Hepatocyte (in vitro differentiated cells): Measurements from ENCODE around the gene MSX2. TPM values are rescaled to one million over a fixed set of nuclear protein-coding genes. Genes with fewer than 3 reads are reported as not detected.

ENCODE experiments used
- DNase-seq: peaks from one replicate; pipeline ENCODE4 v3.0.0-alpha.2; 2016; ENCODE audit warnings: low spot score
- H2AFZ ChIP-seq: fragments of 200-600 bp; sonication (generic); 2 replicates; pipeline ENCODE4 v1.6.0; 2016; ENCODE audit warnings: antibody characterized with exemption, mild to moderate bottlenecking
- H3K27ac ChIP-seq: fragments of 200-600 bp; sonication (generic); 2 replicates; pipeline ENCODE4 v1.5.1; 2016; ENCODE audit warnings: mild to moderate bottlenecking
- H3K27me3 ChIP-seq: fragments of 200-600 bp; sonication (generic); 2 replicates; pipeline ENCODE4 v1.6.1; 2016
- H3K36me3 ChIP-seq: fragments of 200-600 bp; sonication (generic); replicated peaks from 2 replicates; pipeline ENCODE4 v1.5.1; 2016; ENCODE audit warnings: low read depth; ENCODE audit not compliant: insufficient read depth
- H3K4me1 ChIP-seq: fragments of 200-600 bp; sonication (generic); 2 replicates; pipeline ENCODE4 v1.5.1; 2016; ENCODE audit warnings: mild to moderate bottlenecking, moderate library complexity; ENCODE audit not compliant: insufficient read depth
- H3K4me2 ChIP-seq: fragments of 200-600 bp; sonication (generic); 2 replicates; pipeline ENCODE4 v1.6.0; 2016
- H3K4me3 ChIP-seq: fragments of 200-600 bp; sonication (generic); 2 replicates; pipeline ENCODE4 v1.5.1; 2016; ENCODE audit warnings: mild to moderate bottlenecking
- H3K79me2 ChIP-seq: fragments of 200-600 bp; sonication (generic); 2 replicates; pipeline ENCODE4 v1.6.0; 2017; ENCODE audit warnings: mild to moderate bottlenecking
- H3K9me2 ChIP-seq: fragments of 200-600 bp; sonication (generic); replicated peaks from 2 replicates; pipeline ENCODE4 v1.6.0; 2017; ENCODE audit warnings: mild to moderate bottlenecking; ENCODE audit not compliant: insufficient read depth
- H3K9me3 ChIP-seq: fragments of 200-600 bp; sonication (generic); 2 replicates; pipeline ENCODE4 v1.5.1; 2016; ENCODE audit warnings: low read depth, mild to moderate bottlenecking
- H4K20me1 ChIP-seq: fragments of 200-600 bp; sonication (generic); 2 replicates; pipeline ENCODE4 v1.6.0; 2016; ENCODE audit warnings: mild to moderate bottlenecking; ENCODE audit not compliant: insufficient read depth, poor library complexity, severe bottlenecking
- CTCF ChIP-seq: fragments of 200-600 bp; sonication (generic); IDR thresholded peaks from 2 replicates; pipeline ENCODE4 v1.5.1; 2016; ENCODE audit warnings: antibody characterized with exemption, mild to moderate bottlenecking; ENCODE audit not compliant: poor library complexity
- EZH2 ChIP-seq: fragments of 200-600 bp; sonication (generic); IDR thresholded peaks from 2 replicates; pipeline ENCODE4 v1.6.1; 2016; ENCODE audit warnings: antibody characterized with exemption, mild to moderate bottlenecking, borderline replicate concordance
- EZH2phosphoT487 ChIP-seq: fragments of 200-600 bp; sonication (generic); IDR thresholded peaks from one replicate; pipeline ENCODE4 v1.6.1; 2018; ENCODE audit warnings: antibody characterized with exemption, mild to moderate bottlenecking, low read depth, moderate library complexity; ENCODE audit not compliant: unreplicated experiment, severe bottlenecking
- WGBS: methylation state at CpG from one replicate; pipeline ENCODE4 v1.1.6; 2016; ENCODE audit warnings: low lambda C conversion rate; ENCODE audit errors: missing lambda C conversion rate; 5-methylcytosine and 5-hydroxymethylcytosine counted together
- polyA plus RNA-seq: library from polyadenylated mRNA; unstranded; fragments of >200 nt; fragmentation: Nextera tagmentation; extraction: Ambion mirVana; gene quantifications from 2 replicates; pipeline ENCODE4 v1.2.1, GENCODE V29; 2016
- total RNA-seq: library from RNA; depleted of rRNA; stranded (reverse); fragments of >200 nt; gene quantifications from 2 replicates; pipeline ENCODE4 v1.2.3, GENCODE V29; 2014

The MSX2 gene
- total and polyA plus RNA-seq, 2 experiments from 2014 or later, result 20.7 to 28.4 TPM

DNA sequence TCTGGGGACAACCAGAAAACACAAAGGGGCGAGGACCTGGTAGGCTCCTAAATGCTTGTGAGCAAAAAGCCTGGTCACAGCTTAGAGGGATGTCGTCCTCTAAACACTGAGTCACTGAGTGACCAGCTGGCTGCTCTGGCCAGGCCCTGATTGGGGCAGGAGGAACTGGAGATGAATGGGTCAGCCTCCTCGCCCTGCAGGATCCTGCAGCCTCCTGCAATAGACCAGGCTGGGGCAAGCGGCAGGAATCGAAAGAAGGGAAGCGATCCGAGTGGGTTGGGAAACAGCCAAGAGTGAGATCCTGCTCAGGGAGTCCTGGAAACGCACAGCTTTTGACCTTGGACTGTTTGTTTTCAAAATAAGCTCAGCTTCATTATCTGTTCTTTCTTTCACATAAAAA is 34.1 kb upstream of the MSX2 start:
- peaks cover 21% of the 10 kb centered on the region for H3K27me3 ChIP-seq

DNA sequence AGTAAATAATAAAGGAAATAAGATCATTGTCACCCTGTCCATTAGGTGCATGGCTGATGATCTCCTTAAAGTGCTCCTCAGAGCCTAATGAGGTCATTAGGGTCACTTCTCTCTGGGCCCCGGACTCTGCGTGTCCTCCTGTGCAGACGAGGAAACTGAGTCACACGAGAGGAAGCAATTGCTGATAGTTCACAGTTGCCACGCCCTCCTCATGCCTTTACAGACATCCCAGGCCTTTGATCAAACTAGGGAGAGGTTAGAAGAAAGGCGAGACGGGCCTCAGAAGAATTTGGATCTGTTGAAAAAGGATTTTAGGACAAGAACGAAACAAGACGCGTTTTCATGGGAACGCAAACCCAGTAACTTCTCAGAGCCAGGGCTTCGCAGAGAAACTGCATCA is 32.0 kb upstream of the MSX2 start:
- H3K4me1 ChIP-seq, result peaks cover 25% of the 10 kb centered on the region
- peaks cover 18% of the 10 kb centered on the region for H3K27me3 ChIP-seq
- H3K36me3 ChIP-seq, result no peaks in the 10 kb centered on the region
- peak overlapping the region; percentile 43 for H2AFZ ChIP-seq
- H3K4me3 ChIP-seq, result no peak overlapping the region
- H3K79me2 ChIP-seq, result no peaks in the 10 kb centered on the region
- TF ChIP-seq EZH2 (no peak), EZH2phosphoT487 (no peak)
- WGBS, result 28% methylated on average over 12 of the region's 12 CpGs
- H3K9me3 ChIP-seq, result no peaks in the 10 kb centered on the region
- DNase-seq, result no peak
- H3K4me2 ChIP-seq, result peak overlapping the region; percentile 74
- H3K9me2 ChIP-seq, result no peaks in the 10 kb centered on the region
- H3K27ac ChIP-seq, result peak overlapping the region; percentile 84
- H4K20me1 ChIP-seq, result no peaks in the 10 kb centered on the region

More for the DNA sequence above, 34.1 kb upstream of the MSX2 start:
- Histone ChIP-seq H3K9me3 (no peaks in the 10 kb centered on the region), H3K4me3 (no peak overlapping the region), H3K9me2 (no peaks in the 10 kb centered on the region), H3K27ac (no peak overlapping the region), H3K4me1 (peaks cover 25% of the 10 kb centered on the region), H3K36me3 (no peaks in the 10 kb centered on the region), H3K4me2 (peak overlapping the region; percentile 57), H3K79me2 (no peaks in the 10 kb centered on the region), H2AFZ (peak overlapping the region; percentile 17), H4K20me1 (no peaks in the 10 kb centered on the region)
- WGBS, result 35% methylated on average over 8 of the region's 8 CpGs
- no peak for TF ChIP-seq EZH2
- no peak for TF ChIP-seq CTCF
- no peak for TF ChIP-seq EZH2phosphoT487
- peak; percentile 52 for DNase-seq

- DNase-seq, result peak; percentile 79
- no peak for TF ChIP-seq CTCF
- no peak for TF ChIP-seq EZH2phosphoT487
- TF ChIP-seq EZH2, result no peak
- H3K9me2 ChIP-seq, result no peaks in the 10 kb centered on the region
- peaks cover 25% of the 10 kb centered on the region for H3K4me1 ChIP-seq
- no peaks in the 10 kb centered on the region for H3K36me3 ChIP-seq
- peak overlapping the region; percentile 84 for H3K27ac ChIP-seq
- 12% methylated on average over 16 of the region's 16 CpGs for WGBS
- peaks cover 12% of the 10 kb centered on the region for H3K27me3 ChIP-seq
- peak overlapping the region; percentile 74 for H3K4me2 ChIP-seq
- H4K20me1 ChIP-seq, result no peaks in the 10 kb centered on the region
- peak overlapping the region; percentile 43 for H2AFZ ChIP-seq
- no peak overlapping the region for H3K4me3 ChIP-seq
- H3K79me2 ChIP-seq, result no peaks in the 10 kb centered on the region
- H3K9me3 ChIP-seq, result no peaks in the 10 kb centered on the region
These were observed 31.4 kb upstream of the MSX2 start for GRCh38 chr5:174692982-174693422.

GRCh38 chr5:174693697-174694385 is 30.5 kb upstream of the MSX2 start:
- no peaks in the 10 kb centered on the region for H3K9me2 ChIP-seq
- TF ChIP-seq EZH2phosphoT487 (no peak), EZH2 (no peak), CTCF (no peak)
- no peaks in the 10 kb centered on the region for H4K20me1 ChIP-seq
- DNase-seq, result peak; percentile 62
- no peaks in the 10 kb centered on the region for H3K36me3 ChIP-seq
- no peaks in the 10 kb centered on the region for H3K79me2 ChIP-seq
- no peaks in the 10 kb centered on the region for H3K9me3 ChIP-seq
- H3K4me3 ChIP-seq, result no peak overlapping the region
- H3K4me1 ChIP-seq, result peaks cover 25% of the 10 kb centered on the region
- WGBS, result 63% methylated on average over 11 of the region's 11 CpGs
- peaks cover 3% of the 10 kb centered on the region for H3K27me3 ChIP-seq
- peak overlapping the region; percentile 84 for H3K27ac ChIP-seq
- no peak overlapping the region for H2AFZ ChIP-seq
- peak overlapping the region; percentile 74 for H3K4me2 ChIP-seq
